GM12878 (cell line): Measurements from ENCODE around the gene PIGU. TPM values are rescaled to one million over a fixed set of nuclear protein-coding genes. Genes with fewer than 3 reads are reported as not detected.
A peak's percentile ranks its signal among the peaks of the same experiment; 100 is the strongest.

ENCODE experiments used
- ATAC-seq: fragments of 200-7000 bp; cut with Tn5 transposase; 3 replicates; pipeline ENCODE4 v1.9.1; 2020; ENCODE audit warnings: mild to moderate bottlenecking, moderate library complexity
- BruUV-seq: library from RNA; stranded (reverse); fragments of 400-500 nt; replicated peaks from 2 replicates; lab custom pipeline; 2021; lab: Mats Ljungman, UMichigan
- CTCF ChIA-PET: fragments of 300-600 bp; sonication (Branson Sonifier 250); formaldehyde crosslinking; extraction: SDS; loops from one replicate; lab custom pipeline; 2021; ENCODE audit warnings: inconsistent platforms; lab: Yijun Ruan, JAX
- POLR2A ChIA-PET: fragments of 350-600 bp; formaldehyde crosslinking; extraction: SDS; loops from one replicate; lab custom pipeline; 2021; ENCODE audit warnings: inconsistent platforms; lab: Charles Lee
- RAD21 ChIA-PET: fragments of 300-600 bp; sonication (Branson Sonifier 250); formaldehyde crosslinking; loops from one replicate; lab custom pipeline; 2023; ENCODE audit warnings: antibody characterized with exemption; ENCODE audit not compliant: unreplicated experiment; lab: Charles Lee
- SMC1A ChIA-PET: fragments of 300-600 bp; sonication (Branson Sonifier 250); formaldehyde crosslinking; loops from one replicate; lab custom pipeline; 2023; ENCODE audit not compliant: unreplicated experiment, uncharacterized antibody; lab: Charles Lee
- DNase-seq: peaks from one replicate; pipeline ENCODE4 v3.0.0-alpha.2; 2011; ENCODE audit warnings: low read depth, low spot score
- FAIRE-seq: peaks from 3 replicates; lab custom pipeline; 2011; peaks lifted over from hg19 to GRCh38; lab: Jason Lieb, UNC
- H2AFZ ChIP-seq: 2 replicates; pipeline ENCODE4 v1.6.0; 2011; ENCODE audit warnings: low read depth, low read length, control low read depth; ENCODE audit not compliant: control insufficient read depth
- H3K27ac ChIP-seq: 2 replicates; pipeline ENCODE4 v1.5.1; 2011; ENCODE audit warnings: control low read depth; ENCODE audit not compliant: control insufficient read depth, insufficient read depth
- H3K27me3 ChIP-seq, 2 experiments: replicated peaks in 1 of 2; 2 replicates each; pipeline versions ENCODE4 v1.6.0 to v1.6.1; 2011; ENCODE audit warnings: low read length in 1 of 2; ENCODE audit not compliant: control insufficient read depth in 2 of 2, insufficient read depth in 2 of 2
- H3K36me3 ChIP-seq, 2 experiments: 2 replicates each; pipeline ENCODE4 v1.5.1; 2011; ENCODE audit warnings: low read length in 1 of 2; ENCODE audit not compliant: control insufficient read depth in 2 of 2, insufficient read depth in 2 of 2
- H3K4me1 ChIP-seq: 2 replicates; pipeline ENCODE4 v1.6.1; 2011; ENCODE audit warnings: mild to moderate bottlenecking, low read length, moderate library complexity, mixed read lengths; ENCODE audit not compliant: control insufficient read depth, insufficient read depth
- H3K4me2 ChIP-seq: 2 replicates; pipeline ENCODE4 v1.6.0; 2011; ENCODE audit warnings: control low read depth; ENCODE audit not compliant: control insufficient read depth, insufficient read depth
- H3K4me3 ChIP-seq: fragments of 200-600 bp; sonication (generic); 2 replicates; pipeline ENCODE4 v1.5.1; 2016
- H3K79me2 ChIP-seq: 2 replicates; pipeline ENCODE4 v1.6.0; 2011; ENCODE audit warnings: low read length; ENCODE audit not compliant: control insufficient read depth, insufficient read depth
- H3K9ac ChIP-seq: 2 replicates; pipeline ENCODE4 v1.8.0; 2011; ENCODE audit warnings: low read length, control low read depth, mixed read lengths; ENCODE audit not compliant: control insufficient read depth, insufficient read depth
- H3K9me3 ChIP-seq: replicated peaks from 3 replicates; pipeline ENCODE4 v1.5.1; 2011; ENCODE audit warnings: mild to moderate bottlenecking, low read length; ENCODE audit not compliant: control insufficient read depth, insufficient read depth
- H4K20me1 ChIP-seq: 2 replicates; pipeline ENCODE4 v1.6.0; 2011; ENCODE audit not compliant: control insufficient read depth, insufficient read depth
- EGR1 ChIP-seq, 2 experiments: IDR thresholded peaks; 1 replicate in 1 of 2; 2 replicates in 1 of 2; pipeline ENCODE4 v1.6.1; 2011 to 2012; ENCODE audit warnings: low read depth in 2 of 2, low read length in 2 of 2, borderline replicate concordance in 1 of 2, mild to moderate bottlenecking in 1 of 2, moderate library complexity in 1 of 2
- FOXK2 ChIP-seq: fragments of 450-650 bp; IDR thresholded peaks from 2 replicates; pipeline ENCODE4 v1.6.1; 2017; ENCODE audit warnings: mild to moderate bottlenecking, moderate library complexity
- GATAD2B ChIP-seq: fragments of 450-650 bp; conservative IDR thresholded peaks from 2 replicates; pipeline ENCODE4 v1.6.1; 2017; ENCODE audit warnings: low read depth, mild to moderate bottlenecking, moderate library complexity
- MYB ChIP-seq: fragments of 150-350 bp; IDR thresholded peaks from 2 replicates; pipeline ENCODE4 v1.6.1; 2014; ENCODE audit warnings: mild to moderate bottlenecking, low read depth, low read length, borderline replicate concordance
- NKRF ChIP-seq: fragments of 450-650 bp; conservative IDR thresholded peaks from 2 replicates; pipeline ENCODE4 v1.6.1; 2017; ENCODE audit warnings: mild to moderate bottlenecking, moderate library complexity
- NR2F1 ChIP-seq: fragments of 450-650 bp; conservative IDR thresholded peaks from 2 replicates; pipeline ENCODE4 v1.6.1; 2017; ENCODE audit warnings: mild to moderate bottlenecking
- POLR2AphosphoS5 ChIP-seq: IDR thresholded peaks from 2 replicates; pipeline ENCODE4 v1.6.1; 2011; ENCODE audit warnings: mild to moderate bottlenecking, low read length, inconsistent platforms
- RUNX3 ChIP-seq: IDR thresholded peaks from 2 replicates; pipeline ENCODE4 v1.6.1; 2012; ENCODE audit warnings: low read length, inconsistent platforms
- SKIL ChIP-seq: fragments of 450-650 bp; IDR thresholded peaks from 2 replicates; pipeline ENCODE4 v1.6.1; 2017; ENCODE audit warnings: mild to moderate bottlenecking, low read depth, inconsistent platforms; ENCODE audit not compliant: poor library complexity, severe bottlenecking
- WRNIP1 ChIP-seq: IDR thresholded peaks from 2 replicates; pipeline ENCODE4 v1.6.1; 2011; ENCODE audit warnings: low read depth, low read length, improper control_type of control experiment, borderline replicate concordance
- ZBTB40 ChIP-seq: fragments of 450-650 bp; IDR thresholded peaks from 2 replicates; pipeline ENCODE4 v1.6.1; 2016; ENCODE audit warnings: mild to moderate bottlenecking, moderate library complexity, borderline replicate concordance
- WGBS: methylation state at CpG from one replicate; pipeline ENCODE4 v1.1.6; 2016; ENCODE audit warnings: low lambda C conversion rate; ENCODE audit not compliant: insufficient replicate concordance, insufficient coverage; ENCODE audit errors: missing lambda C conversion rate; 5-methylcytosine and 5-hydroxymethylcytosine counted together
- in situ Hi-C: fragments of 300-500 bp; cut with MboI; formaldehyde crosslinking; loops from 9 replicates; pipeline ENCODE4 v1.14.3; 2018; ENCODE audit warnings: mixed read lengths
- intact Hi-C: fragments of 100-400 bp; cut with micrococcal nuclease; formaldehyde crosslinking; loops from one replicate; pipeline ENCODE4 v1.14.2; 2022; ENCODE audit not compliant: unreplicated experiment
- polyA plus RNA-seq, 11 experiments: library from polyadenylated mRNA; depleted of rRNA in 4 of 11; unstranded in 6 of 11; stranded (reverse) in 5 of 11; fragments of >200 nt; fragmentation: Nextera tagmentation in 4 of 11; fragmentation: Illumina TruSeq in 1 of 11; extraction: Ambion mirVana in 4 of 11; extraction: Trizol in 1 of 11; gene quantifications; 1 replicate in 1 of 11; 2 replicates in 10 of 11; pipeline versions ENCODE4 v1.2.1 to v1.2.3, GENCODE V29; 2011 to 2016; ENCODE audit warnings: inconsistent platforms in 2 of 11, missing spikeins in 2 of 11, low read depth in 1 of 11
- total RNA-seq, 4 experiments: library from RNA; depleted of rRNA in 3 of 4; stranded (reverse); fragments of >200 nt in 3 of 4; fragmentation: Illumina TruSeq in 1 of 4; extraction: Trizol in 1 of 4; gene quantifications; 2 replicates each; pipeline versions ENCODE4 v1.2.1 to v1.2.3, GENCODE V29; 2013 to 2021

PIGU gene
- total and polyA plus RNA-seq, 10 of the 15 experiments (the other 5 are each of a cell fraction or from before 2014, with no cell fraction given), result 4.1 to 88.2 (median 25.0) TPM

- Histone ChIP-seq H3K9ac (no peak overlapping the region), H3K4me3 (no peak overlapping the region), H3K36me3 (peaks cover 9 to 14% of the 10 kb centered on the region in 2 experiments; a peak in 3 of 4 replicates), H3K27ac (peak overlapping the region; percentile 46), H2AFZ (no peak overlapping the region), H3K4me1 (peaks cover 4% of the 10 kb centered on the region; the same call in 1 of the 2 replicates), H4K20me1 (no peaks in the 10 kb centered on the region), H3K79me2 (no peaks in the 10 kb centered on the region), H3K4me2 (no peak overlapping the region), H3K9me3 (no peaks in the 10 kb centered on the region), H3K27me3 (no peaks in the 10 kb centered on the region)
- no peak for DNase-seq
- ChIA-PET RAD21 (interaction anchor here (2.2 to 5.7 kb wide), 2 partner anchors 167 to 229 kb away, joined by 9 to 21 read pairs; no protein-coding TSS in a partner anchor), POLR2A (no interaction called here), CTCF (interaction anchor here (0.6 to 5.7 kb wide), 6 partner anchors 19 to 229 kb away, joined by 3 to 93 read pairs (median 14); no protein-coding TSS in a partner anchor), SMC1A (interaction anchor here (1.0 to 5.7 kb wide), 5 partner anchors 10 to 239 kb away, joined by 3 to 50 read pairs (median 6); partner anchors contain the start of gene TP53INP2)
- WGBS, result 60% methylated on average over 13 of the region's 13 CpGs
- BruUV-seq, result no TSS peak
- TF ChIP-seq NKRF (no peak), SKIL (no peak), RUNX3 (no peak), POLR2AphosphoS5 (no peak), EGR1 (IDR thresholded peaks at IDR 0.05; ENCODE audit: borderline replicate concordance in 1 of 2, low read depth in 2 of 2, low read length in 2 of 2) (no peak), ZBTB40 (no peak), WRNIP1 (no peak), GATAD2B (no peak), MYB (no peak), NR2F1 (no peak), FOXK2 (no peak)
- in situ Hi-C loops, result no loop called here
- ATAC-seq, result peak; percentile 50; the same call in 2 of the 3 replicates
- FAIRE-seq, result no peak
- intact Hi-C loops, result no loop called here
These were observed 135.5 kb downstream of the PIGU start for GRCh38 chr20:34541264-34541901.
